MCF 10A (cell line): Measurements from ENCODE around the gene SPDYC. TPM values are rescaled to one million over a fixed set of nuclear protein-coding genes. Genes with fewer than 3 reads are reported as not detected.

Source experiments
- BruUV-seq: library from RNA; stranded (reverse); fragments of 400-500 nt; replicated peaks from 2 replicates; lab custom pipeline; 2021; lab: Mats Ljungman, UMichigan
- CTCF ChIA-PET: fragments of 300-600 bp; sonication (Branson Sonifier 250); formaldehyde crosslinking; extraction: SDS; loops from one replicate; lab custom pipeline; 2021; ENCODE audit warnings: antibody characterized with exemption, inconsistent platforms; lab: Yijun Ruan, JAX
- POLR2A ChIA-PET: fragments of 300-600, 350-650 bp; sonication (Branson Sonifier 250); formaldehyde crosslinking; extraction: SDS; loops from one replicate; lab custom pipeline; 2020; ENCODE audit warnings: antibody characterized with exemption, inconsistent platforms; lab: Yijun Ruan, JAX
- DNase-seq: peaks from one replicate; pipeline ENCODE4 v3.0.0-alpha.2; 2018; ENCODE audit not compliant: unreplicated experiment
- H3K27ac Mint-ChIP-seq: one replicate; pipeline ENCODE4 v1.8.0; 2022; ENCODE audit warnings: mild to moderate bottlenecking, low read depth, mixed read lengths; ENCODE audit not compliant: unreplicated experiment
- H3K27me3 Mint-ChIP-seq: one replicate; pipeline ENCODE4 v1.8.0; 2022; ENCODE audit warnings: mixed read lengths; ENCODE audit not compliant: insufficient read depth, unreplicated experiment
- H3K36me3 Mint-ChIP-seq: one replicate; pipeline ENCODE4 v1.8.0; 2022; ENCODE audit warnings: mild to moderate bottlenecking, moderate library complexity, mixed read lengths; ENCODE audit not compliant: insufficient read depth, unreplicated experiment
- H3K4me1 Mint-ChIP-seq: one replicate; pipeline ENCODE4 v1.8.0; 2022; ENCODE audit warnings: mixed read lengths; ENCODE audit not compliant: insufficient read depth, unreplicated experiment
- H3K4me3 Mint-ChIP-seq: one replicate; pipeline ENCODE4 v1.8.0; 2022; ENCODE audit warnings: mild to moderate bottlenecking, moderate library complexity, mixed read lengths; ENCODE audit not compliant: unreplicated experiment
- H3K9me3 Mint-ChIP-seq: one replicate; pipeline ENCODE4 v1.8.0; 2022; ENCODE audit warnings: mixed read lengths; ENCODE audit not compliant: unreplicated experiment
- intact Hi-C: fragments of 100-400 bp; cut with micrococcal nuclease; formaldehyde crosslinking; loops from 2 replicates; pipeline ENCODE4 v1.14.1; 2022
- total RNA-seq: library from RNA; stranded (reverse); gene quantifications from 2 replicates; pipeline ENCODE4 v1.2.3, GENCODE V29; 2022
- TF ChIP-seq, protein P1 (sequence below): fragments of 200-600 bp; IDR thresholded peaks from one replicate; pipeline ENCODE4 v1.8.0; 2022; ENCODE audit warnings: antibody characterized with exemption, mild to moderate bottlenecking; ENCODE audit not compliant: unreplicated experiment

SPDYC gene
- total RNA-seq, 1 experiment from 2014 or later: not detected

DNA sequence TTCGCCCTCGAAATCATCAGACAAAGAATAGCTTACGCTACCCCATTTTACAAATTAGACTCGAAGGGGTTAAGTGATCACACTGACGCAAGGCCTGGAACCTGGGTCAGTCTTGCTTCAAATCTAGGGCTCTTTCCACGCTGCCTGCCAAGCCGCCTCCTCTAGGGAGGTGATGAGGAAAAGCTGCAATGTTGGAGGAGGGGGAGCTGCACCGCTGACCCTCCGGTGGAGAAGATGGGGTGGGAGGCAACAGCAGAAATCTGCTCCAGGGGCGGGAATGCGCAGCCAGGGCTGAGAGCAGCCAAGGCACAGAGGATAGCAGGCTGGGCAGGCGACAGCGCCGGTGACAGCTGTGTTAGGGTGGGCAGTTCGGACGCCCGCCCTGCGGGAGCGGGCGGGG, 36.3 kb upstream of the SPDYC start:
- H3K36me3 Mint-ChIP-seq: peaks cover 38% of the 10 kb centered on the region
- BruUV-seq: no TSS peak
- H3K9me3 Mint-ChIP-seq: no peaks in the 10 kb centered on the region
- H3K27ac Mint-ChIP-seq: peak overlapping the region; percentile 100
- ChIA-PET POLR2A (interaction anchor here (0.7 to 8.2 kb wide), 19 partner anchors 11 to 816 kb away, joined by 3 to 157 read pairs (median 7); partner anchors contain the start of genes ARL2, ATG2A, CAPN1 and CDC42BPG), CTCF (interaction anchor here (0.8 to 1.2 kb wide), 2 partner anchors 46 to 48 kb away, joined by 4 read pairs; partner anchors contain the start of gene CAPN1)
- H3K4me3 Mint-ChIP-seq: peak overlapping the region; percentile 99
- DNase-seq: no peak
- H3K4me1 Mint-ChIP-seq: peaks cover 28% of the 10 kb centered on the region
- H3K27me3 Mint-ChIP-seq: no peaks in the 10 kb centered on the region
- TF ChIP-seq, protein P1, sequence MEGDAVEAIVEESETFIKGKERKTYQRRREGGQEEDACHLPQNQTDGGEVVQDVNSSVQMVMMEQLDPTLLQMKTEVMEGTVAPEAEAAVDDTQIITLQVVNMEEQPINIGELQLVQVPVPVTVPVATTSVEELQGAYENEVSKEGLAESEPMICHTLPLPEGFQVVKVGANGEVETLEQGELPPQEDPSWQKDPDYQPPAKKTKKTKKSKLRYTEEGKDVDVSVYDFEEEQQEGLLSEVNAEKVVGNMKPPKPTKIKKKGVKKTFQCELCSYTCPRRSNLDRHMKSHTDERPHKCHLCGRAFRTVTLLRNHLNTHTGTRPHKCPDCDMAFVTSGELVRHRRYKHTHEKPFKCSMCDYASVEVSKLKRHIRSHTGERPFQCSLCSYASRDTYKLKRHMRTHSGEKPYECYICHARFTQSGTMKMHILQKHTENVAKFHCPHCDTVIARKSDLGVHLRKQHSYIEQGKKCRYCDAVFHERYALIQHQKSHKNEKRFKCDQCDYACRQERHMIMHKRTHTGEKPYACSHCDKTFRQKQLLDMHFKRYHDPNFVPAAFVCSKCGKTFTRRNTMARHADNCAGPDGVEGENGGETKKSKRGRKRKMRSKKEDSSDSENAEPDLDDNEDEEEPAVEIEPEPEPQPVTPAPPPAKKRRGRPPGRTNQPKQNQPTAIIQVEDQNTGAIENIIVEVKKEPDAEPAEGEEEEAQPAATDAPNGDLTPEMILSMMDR: no peak
- intact Hi-C loops: loop anchor here (2.0 kb wide), 1 partner anchor 47 kb away; the partner anchor contains the start of gene CAPN1

- BruUV-seq: no TSS peak
- DNase-seq: peak; percentile 90
- Mint-ChIP-seq H3K4me3 (peak within 1 kb of the TSS; percentile 99), H3K27me3 (no peaks in the 10 kb centered on the region), H3K4me1 (peaks cover 28% of the 10 kb centered on the region), H3K27ac (peak within 1 kb of the TSS; percentile 100), H3K9me3 (no peaks in the 10 kb centered on the region), H3K36me3 (peaks cover 33% of the 10 kb centered on the region)
- intact Hi-C loops: loop anchor here (2.0 kb wide), 1 partner anchor 46 kb away; the partner anchor contains the start of gene CAPN1
- ChIA-PET POLR2A (interaction anchor here (0.6 to 8.2 kb wide), 39 partner anchors 10 to 817 kb away, joined by 3 to 157 read pairs (median 4); partner anchors contain the start of genes ARL2, ATG2A, CAPN1 and CDC42BPG), CTCF (interaction anchor here (0.8 to 1.8 kb wide), 3 partner anchors 10 to 47 kb away, joined by 4 to 9 read pairs (median 4); partner anchors contain the start of gene CAPN1)
- TF ChIP-seq, protein P1: no peak
Measured at GRCh38 chr11:65134240-65134951, 35.6 kb upstream of the SPDYC start, which contains the start of gene SYVN1. Gene SYVN1, minus strand, starts transcription at chr11:65134519. Its CDS starts 918 bp downstream, at chr11:65133601.

DNA sequence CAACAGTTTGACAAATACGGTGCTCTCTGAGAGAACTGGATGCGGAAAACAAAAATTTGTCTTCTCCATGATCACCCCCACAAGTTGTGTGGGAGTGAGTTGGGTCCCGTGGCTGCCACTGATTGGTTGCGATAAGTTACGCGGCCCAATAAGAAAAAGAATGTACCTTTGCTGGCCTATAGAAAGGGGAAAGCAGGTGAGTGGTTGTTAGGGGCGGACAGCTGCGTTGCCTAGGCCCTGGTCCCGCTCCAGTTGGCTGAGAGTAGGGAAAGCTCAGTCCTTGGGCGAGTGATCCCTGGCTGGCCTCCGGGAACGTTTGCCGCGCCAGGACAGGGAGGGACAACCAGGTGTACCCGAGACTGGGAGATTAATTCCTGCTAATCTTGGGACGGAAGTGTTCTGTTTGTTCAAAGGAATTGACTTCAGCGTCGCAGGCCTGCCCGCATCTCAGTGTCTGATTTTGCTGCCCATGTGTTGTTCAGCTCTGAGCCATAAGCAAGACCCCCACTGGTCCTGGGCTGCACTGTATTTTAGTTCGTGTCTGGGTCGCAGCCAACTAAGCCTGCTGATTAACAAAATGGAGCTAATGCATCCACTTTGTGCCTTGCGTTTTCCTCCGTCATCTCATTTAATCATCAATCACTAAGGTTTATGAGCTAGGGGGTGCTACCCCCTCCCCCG, 34.9 kb upstream of the SPDYC start:
- no peaks in the 10 kb centered on the region for H3K27me3 Mint-ChIP-seq
- H3K4me1 Mint-ChIP-seq: peaks cover 28% of the 10 kb centered on the region
- intact Hi-C loops: loop anchor here (2.0 kb wide), 1 partner anchor 46 kb away; the partner anchor contains the start of gene CAPN1
- TF ChIP-seq, protein P1: no peak
- H3K9me3 Mint-ChIP-seq: no peaks in the 10 kb centered on the region
- peak overlapping the region; percentile 100 for H3K27ac Mint-ChIP-seq
- H3K4me3 Mint-ChIP-seq: peak overlapping the region; percentile 99
- peak; percentile 98 for DNase-seq
- TSS peak; percentile 73 for BruUV-seq
- peaks cover 27% of the 10 kb centered on the region for H3K36me3 Mint-ChIP-seq
- CTCF ChIA-PET: interaction anchor here (0.8 to 1.8 kb wide), 4 partner anchors 9 to 48 kb away, joined by 4 to 9 read pairs (median 4); no protein-coding TSS in a partner anchor
- POLR2A ChIA-PET: interaction anchor here (0.5 to 8.2 kb wide), 35 partner anchors 9 to 906 kb away, joined by 3 to 157 read pairs (median 4); partner anchors contain the start of genes ATG2A, BANF1, CAPN1 and CDC42BPG
